22Rv1 (cell line): Measurements from ENCODE around the gene MSMB.

Source experiments
- H3K27ac ChIP-seq: fragments of 450-650 bp; 2 replicates; pipeline ENCODE4 v1.5.1; 2017
- ZFX ChIP-seq: fragments of 450-650 bp; IDR thresholded peaks from 2 replicates; pipeline ENCODE4 v1.6.1; 2017; ENCODE audit warnings: antibody characterized with exemption, borderline replicate concordance
- TF ChIP-seq, protein P1 (sequence below): fragments of 450-650 bp; IDR thresholded peaks from 2 replicates; pipeline ENCODE4 v1.5.1; 2017; ENCODE audit warnings: mild to moderate bottlenecking

Gene MSMB

DNA sequence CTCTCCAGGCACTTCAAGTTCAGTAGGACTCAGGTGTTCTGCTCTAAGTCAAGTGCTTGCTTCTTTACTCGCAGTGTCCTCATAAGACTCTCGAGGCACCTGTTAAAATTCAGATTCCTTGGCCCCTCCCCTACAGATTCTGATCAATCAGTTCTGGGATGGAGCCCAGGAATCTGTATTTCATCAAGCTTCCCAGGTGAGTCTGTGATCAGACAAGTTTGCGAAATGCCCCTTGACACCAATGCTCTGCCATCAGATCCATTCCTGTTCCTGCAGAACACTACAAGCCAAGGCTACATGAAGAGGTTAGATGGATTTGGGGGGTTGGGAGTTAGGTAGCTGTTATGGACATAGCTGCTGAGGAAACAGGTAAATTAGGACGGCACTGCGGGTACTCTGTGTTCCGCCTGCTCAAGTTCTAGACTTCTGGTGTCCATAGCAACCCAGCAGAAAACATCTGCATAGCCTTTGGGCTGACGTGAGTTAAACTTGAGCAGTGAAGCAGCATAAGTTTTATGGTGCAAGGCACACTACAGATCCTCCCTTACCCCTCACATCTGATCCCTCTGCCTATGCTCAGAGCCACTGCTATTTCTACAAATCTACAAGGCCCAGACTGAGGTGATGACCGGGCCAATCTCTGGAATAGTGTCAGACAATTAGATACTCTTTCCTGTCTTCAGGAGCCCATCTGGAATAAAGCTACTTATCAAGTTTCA, 8.8 kb downstream of the MSMB start:
- no peak overlapping the region for H3K27ac ChIP-seq
- no peak for TF ChIP-seq ZFX
- TF ChIP-seq, protein P1, sequence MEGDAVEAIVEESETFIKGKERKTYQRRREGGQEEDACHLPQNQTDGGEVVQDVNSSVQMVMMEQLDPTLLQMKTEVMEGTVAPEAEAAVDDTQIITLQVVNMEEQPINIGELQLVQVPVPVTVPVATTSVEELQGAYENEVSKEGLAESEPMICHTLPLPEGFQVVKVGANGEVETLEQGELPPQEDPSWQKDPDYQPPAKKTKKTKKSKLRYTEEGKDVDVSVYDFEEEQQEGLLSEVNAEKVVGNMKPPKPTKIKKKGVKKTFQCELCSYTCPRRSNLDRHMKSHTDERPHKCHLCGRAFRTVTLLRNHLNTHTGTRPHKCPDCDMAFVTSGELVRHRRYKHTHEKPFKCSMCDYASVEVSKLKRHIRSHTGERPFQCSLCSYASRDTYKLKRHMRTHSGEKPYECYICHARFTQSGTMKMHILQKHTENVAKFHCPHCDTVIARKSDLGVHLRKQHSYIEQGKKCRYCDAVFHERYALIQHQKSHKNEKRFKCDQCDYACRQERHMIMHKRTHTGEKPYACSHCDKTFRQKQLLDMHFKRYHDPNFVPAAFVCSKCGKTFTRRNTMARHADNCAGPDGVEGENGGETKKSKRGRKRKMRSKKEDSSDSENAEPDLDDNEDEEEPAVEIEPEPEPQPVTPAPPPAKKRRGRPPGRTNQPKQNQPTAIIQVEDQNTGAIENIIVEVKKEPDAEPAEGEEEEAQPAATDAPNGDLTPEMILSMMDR, result no peak

DNA sequence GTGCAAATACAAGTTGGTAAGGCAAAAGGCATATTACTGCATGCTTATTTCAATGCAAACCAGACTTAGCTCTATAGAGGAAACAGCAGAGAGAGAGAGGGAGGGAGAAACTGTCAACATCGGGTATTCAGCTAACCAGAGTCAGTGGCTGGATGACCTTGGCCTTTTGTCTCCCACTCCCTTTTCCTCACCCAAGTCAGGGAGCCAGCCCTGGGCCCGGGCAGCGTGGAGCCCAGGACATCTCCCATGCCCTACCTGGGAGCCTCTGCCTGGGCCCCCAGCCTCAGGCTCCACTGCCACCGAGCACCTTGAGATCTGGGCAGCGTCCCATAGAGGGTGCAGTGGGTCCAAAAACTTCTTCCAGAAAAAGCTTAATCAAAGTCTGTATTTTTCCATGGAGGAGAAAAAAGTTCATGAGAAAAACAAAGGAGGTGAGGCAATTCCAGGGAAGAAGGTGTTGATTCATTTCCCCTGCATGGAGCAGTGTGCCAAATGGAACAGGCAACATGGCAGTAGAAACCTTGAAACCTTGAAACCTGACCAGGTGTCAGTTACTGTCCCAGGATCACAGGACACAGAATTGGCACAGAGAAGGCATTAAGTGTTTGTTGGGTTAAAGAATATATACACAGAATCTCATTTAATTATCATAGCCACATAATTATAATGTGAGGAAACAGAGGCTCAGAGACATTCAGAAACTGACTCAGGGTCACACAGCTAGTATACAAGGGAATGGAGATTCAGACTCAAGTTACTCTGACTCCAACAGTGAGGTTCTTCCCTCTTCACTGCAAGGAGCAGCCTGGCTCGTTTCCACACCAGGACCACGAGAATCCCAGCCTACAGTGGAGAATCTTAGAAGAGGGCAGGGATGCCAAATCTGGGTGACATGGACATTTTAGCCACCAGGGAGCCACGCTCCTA, 9.9 kb downstream of the MSMB start:
- no peak for TF ChIP-seq ZFX
- TF ChIP-seq, protein P1, result no peak
- no peak overlapping the region for H3K27ac ChIP-seq

DNA sequence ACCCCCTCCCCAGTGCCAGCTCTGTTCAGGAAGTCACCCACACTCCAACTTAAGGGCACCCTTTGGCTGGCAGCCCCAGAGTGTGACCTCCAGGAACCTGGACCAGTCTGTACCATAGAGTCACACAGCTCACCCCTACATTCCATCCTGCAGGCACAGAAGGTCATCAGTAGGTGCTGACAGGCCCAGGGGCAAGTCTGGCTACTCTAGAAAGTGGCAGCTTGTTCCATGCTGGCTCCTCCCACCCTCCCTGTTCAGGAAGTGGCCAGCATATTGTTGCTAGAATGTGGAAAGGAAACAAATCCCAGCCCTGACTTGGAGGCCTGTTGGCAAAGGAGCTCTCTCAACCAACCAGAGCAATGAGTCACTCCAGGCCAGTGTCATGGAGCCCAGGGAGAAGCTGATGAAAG, 12.5 kb downstream of the MSMB start:
- TF ChIP-seq, protein P1, result no peak
- TF ChIP-seq ZFX, result no peak
- H3K27ac ChIP-seq, result no peak overlapping the region

DNA sequence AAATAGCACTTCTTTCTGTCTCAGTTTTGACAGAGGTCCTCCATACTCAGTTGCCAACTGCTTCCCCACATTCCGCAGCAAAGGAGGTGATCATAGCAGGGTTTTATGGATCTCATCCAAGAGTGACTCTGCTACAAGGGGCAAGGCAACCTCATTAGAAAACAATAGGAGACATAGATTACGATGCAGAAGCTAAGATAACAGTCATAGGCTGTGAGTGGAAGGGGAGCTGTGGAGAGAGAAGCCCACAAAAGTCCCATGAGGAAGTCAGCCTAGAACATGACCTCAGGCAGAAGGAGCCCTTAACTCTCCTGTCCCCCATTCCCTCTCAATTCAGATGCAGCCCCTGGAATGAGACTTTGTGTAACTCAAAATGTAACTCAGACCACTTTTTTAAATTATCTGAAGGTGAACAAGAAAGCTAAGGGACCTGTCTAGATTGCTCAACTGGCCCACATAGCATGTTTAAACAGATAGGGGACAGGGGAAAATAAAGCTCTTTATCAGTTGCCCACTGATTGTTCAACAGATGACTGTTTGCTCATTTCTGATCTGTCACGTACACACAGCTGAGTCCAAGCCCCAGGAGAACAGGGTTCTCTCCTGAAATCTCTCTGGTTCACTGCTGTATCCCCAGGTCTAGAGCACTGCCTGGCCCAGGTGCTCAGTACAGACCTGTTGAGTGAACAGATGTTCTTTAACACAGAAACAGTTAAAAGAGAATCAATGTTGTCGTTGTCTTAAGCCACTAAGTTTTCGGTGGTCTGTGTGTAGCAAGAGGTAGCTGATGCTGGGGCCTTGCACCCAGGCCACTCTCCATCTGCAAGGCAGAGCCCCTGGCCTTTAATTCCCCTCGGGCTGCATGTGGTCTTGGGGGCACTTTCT, 14.2 kb downstream of the MSMB start:
- no peak for TF ChIP-seq ZFX
- TF ChIP-seq, protein P1, result no peak
- H3K27ac ChIP-seq, result no peak overlapping the region

DNA sequence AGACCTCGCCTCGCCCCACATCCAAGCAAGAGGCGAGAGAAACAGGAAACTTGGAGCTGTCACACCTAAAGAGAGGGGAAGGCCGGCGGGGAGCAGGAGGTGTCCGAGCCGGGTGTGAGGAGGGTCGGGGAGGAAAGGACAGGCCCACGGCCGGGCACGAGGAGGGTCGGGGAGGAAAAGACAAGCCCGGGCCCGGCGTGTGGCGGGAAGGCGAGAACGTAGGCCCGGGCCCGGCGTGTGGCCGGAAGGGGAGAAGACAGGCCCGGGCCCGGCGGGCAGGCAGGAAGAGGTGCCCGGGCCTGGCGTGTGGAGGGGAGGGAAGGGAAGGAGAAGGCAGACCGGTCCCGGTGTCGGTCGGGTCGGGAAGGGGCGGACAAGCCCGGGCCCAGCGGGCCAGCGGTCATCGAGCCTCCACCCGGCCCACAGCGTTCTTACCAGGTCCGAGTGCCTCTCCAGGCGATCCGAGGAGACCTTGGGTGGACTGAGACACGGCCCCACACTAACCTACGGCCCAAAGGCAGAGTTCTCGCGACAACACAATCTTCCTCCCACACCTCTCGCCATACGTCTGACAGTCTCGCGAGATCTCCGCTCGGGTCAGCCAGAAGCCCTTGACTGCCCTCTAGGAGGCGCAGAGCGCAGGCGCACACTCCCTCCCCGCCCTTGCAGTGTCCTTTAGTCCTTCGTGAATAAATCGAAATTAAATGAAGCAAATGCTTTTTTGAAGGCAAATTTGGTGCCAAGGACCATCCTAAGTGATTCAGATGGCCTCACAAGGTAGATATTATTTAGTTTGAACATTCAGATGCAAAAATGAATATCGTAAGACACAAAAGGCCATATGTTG, 15.8 kb downstream of the MSMB start, which contains the start of gene NCOA4:
TSS of gene NCOA4 (minus strand) at position 533 of the 847 bp plus-strand sequence. CDS start 13,943 bp downstream, outside the sequence.
- TF ChIP-seq ZFX, result no peak
- TF ChIP-seq, protein P1, result peak; percentile 86
- H3K27ac ChIP-seq, result peak within 1 kb of the TSS; percentile 85

DNA sequence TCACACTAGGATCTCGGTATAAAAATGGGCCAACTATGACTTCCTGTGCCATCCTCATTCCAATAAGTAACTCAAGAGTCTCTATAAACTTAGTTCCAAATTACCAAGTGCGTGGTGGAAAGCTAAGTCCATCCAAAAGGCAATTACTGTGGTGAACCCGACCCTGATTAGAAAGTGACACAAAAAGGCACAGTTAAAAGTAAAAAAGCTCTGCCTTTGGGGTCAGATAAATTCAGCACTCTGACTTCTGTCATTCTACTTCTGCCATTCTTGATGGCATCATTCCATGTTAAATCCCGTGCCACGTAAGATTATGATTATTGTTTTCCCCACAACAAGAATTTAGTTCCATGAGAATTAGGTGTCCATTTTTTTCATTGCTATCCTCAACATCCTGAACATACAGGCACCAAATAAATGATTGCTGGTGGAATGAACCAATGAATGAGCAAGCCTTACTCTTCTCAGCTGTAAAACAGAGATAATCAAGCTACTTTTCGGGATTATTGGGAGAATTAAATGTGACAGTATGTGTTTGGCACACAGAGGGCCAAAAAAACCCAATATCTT, 16.5 kb downstream of the MSMB start:
- no peak for TF ChIP-seq ZFX
- TF ChIP-seq, protein P1, result no peak
- peak overlapping the region; percentile 85 for H3K27ac ChIP-seq
